HEK293 (cell line): Measurements from ENCODE around the gene CDR2L.

Source experiments
- CTCF ChIA-PET: fragments of 350-600 bp; formaldehyde crosslinking; extraction: SDS; loops from one replicate; lab custom pipeline; 2021; ENCODE audit warnings: antibody characterized with exemption; lab: Yijun Ruan, JAX
- POLR2A ChIA-PET: fragments of 300-600 bp; formaldehyde crosslinking; extraction: SDS; loops from one replicate; lab custom pipeline; 2020; ENCODE audit warnings: antibody characterized with exemption, inconsistent platforms; lab: Yijun Ruan, JAX
- H3K27ac ChIP-seq: fragments of 200-500 bp; sonication (Bioruptor generic); 2 replicates; pipeline ENCODE4 v1.5.1; 2014; ENCODE audit warnings: low read depth, low read length, control low read depth, inconsistent platforms; ENCODE audit errors: extremely low read depth
- H3K36me3 ChIP-seq, 2 experiments: fragments of 200-500 bp in 1 of 2; sonication (Bioruptor generic) in 1 of 2; 1 replicate in 1 of 2; 2 replicates in 1 of 2; pipeline ENCODE4 v1.5.1; 2014 to 2017; ENCODE audit warnings: inconsistent platforms in 2 of 2, low read length in 2 of 2; ENCODE audit not compliant: control insufficient read depth in 2 of 2, insufficient read depth in 1 of 2
- H3K4me1 ChIP-seq: fragments of 200-500 bp; sonication (Bioruptor generic); 2 replicates; pipeline ENCODE4 v1.5.1; 2014; ENCODE audit warnings: mild to moderate bottlenecking, low read length, inconsistent platforms; ENCODE audit not compliant: control insufficient read depth, insufficient read depth
- H3K4me3 ChIP-seq: 2 replicates; pipeline ENCODE4 v1.5.1; 2011; ENCODE audit warnings: low read depth, mild to moderate bottlenecking, control low read depth, low read length, moderate library complexity
- H3K9me3 ChIP-seq: fragments of 200-500 bp; sonication (Bioruptor generic); 2 replicates; pipeline ENCODE4 v1.5.1; 2014; ENCODE audit warnings: low read depth, low read length, inconsistent platforms; ENCODE audit not compliant: control insufficient read depth, insufficient read depth
- BCL6B ChIP-seq: fragments of 450-650 bp; formaldehyde crosslinking; IDR thresholded peaks from 2 replicates; pipeline ENCODE4 v1.5.1; 2017; ENCODE audit warnings: missing biosample characterization, missing genetic modification characterization
- CTCF ChIP-seq: fragments of 450-650 bp; formaldehyde crosslinking; IDR thresholded peaks from 2 replicates; pipeline ENCODE4 v1.5.1; 2016; ENCODE audit warnings: missing biosample characterization, missing genetic modification characterization
- EGR2 ChIP-seq: fragments of 450-650 bp; formaldehyde crosslinking; IDR thresholded peaks from 2 replicates; pipeline ENCODE4 v1.5.1; 2016; ENCODE audit warnings: low read depth, missing biosample characterization, missing genetic modification characterization
- HIC1 ChIP-seq: fragments of 450-650 bp; formaldehyde crosslinking; IDR thresholded peaks from 2 replicates; pipeline ENCODE4 v1.5.1; 2016; ENCODE audit warnings: missing biosample characterization, missing genetic modification characterization
- INSM2 ChIP-seq: fragments of 450-650 bp; formaldehyde crosslinking; IDR thresholded peaks from 2 replicates; pipeline ENCODE4 v1.5.1; 2016; ENCODE audit warnings: missing biosample characterization, missing genetic modification characterization
- KLF1 ChIP-seq: fragments of 450-650 bp; formaldehyde crosslinking; IDR thresholded peaks from 2 replicates; pipeline ENCODE4 v1.5.1; 2016; ENCODE audit warnings: missing biosample characterization, missing genetic modification characterization
- KLF9 ChIP-seq: fragments of 450-650 bp; formaldehyde crosslinking; IDR thresholded peaks from 2 replicates; pipeline ENCODE4 v1.5.1; 2016; ENCODE audit warnings: missing biosample characterization, missing genetic modification characterization, low read depth
- SP2 ChIP-seq: fragments of 450-650 bp; formaldehyde crosslinking; IDR thresholded peaks from 2 replicates; pipeline ENCODE4 v1.5.1; 2016; ENCODE audit warnings: missing biosample characterization, missing genetic modification characterization
- SP3 ChIP-seq: fragments of 450-650 bp; formaldehyde crosslinking; IDR thresholded peaks from 2 replicates; pipeline ENCODE4 v1.5.1; 2016; ENCODE audit warnings: missing biosample characterization, missing genetic modification characterization
- SP7 ChIP-seq: fragments of 450-650 bp; formaldehyde crosslinking; IDR thresholded peaks from 2 replicates; pipeline ENCODE4 v1.5.1; 2016; ENCODE audit warnings: missing biosample characterization, missing genetic modification characterization
- WT1 ChIP-seq: fragments of 450-650 bp; formaldehyde crosslinking; IDR thresholded peaks from 2 replicates; pipeline ENCODE4 v1.5.1; 2016; ENCODE audit warnings: missing biosample characterization, missing genetic modification characterization
- ZBTB7A ChIP-seq: fragments of 450-650 bp; formaldehyde crosslinking; IDR thresholded peaks from 2 replicates; pipeline ENCODE4 v1.5.1; 2016; ENCODE audit warnings: low read depth, missing biosample characterization, missing genetic modification characterization
- ZFHX2 ChIP-seq: fragments of 450-650 bp; formaldehyde crosslinking; conservative IDR thresholded peaks from 2 replicates; pipeline ENCODE4 v1.5.1; 2016; ENCODE audit warnings: missing biosample characterization, missing genetic modification characterization
- ZNF148 ChIP-seq: fragments of 450-650 bp; formaldehyde crosslinking; IDR thresholded peaks from 2 replicates; pipeline ENCODE4 v1.5.0; 2017; ENCODE audit warnings: missing biosample characterization, missing genetic modification characterization, borderline replicate concordance
- ZNF211 ChIP-seq: fragments of 450-650 bp; formaldehyde crosslinking; IDR thresholded peaks from 2 replicates; pipeline ENCODE4 v1.5.1; 2016; ENCODE audit warnings: low read depth, missing biosample characterization, missing genetic modification characterization
- ZNF223 ChIP-seq: fragments of 450-650 bp; formaldehyde crosslinking; IDR thresholded peaks from 2 replicates; pipeline ENCODE4 v1.5.1; 2016; ENCODE audit warnings: missing biosample characterization, missing genetic modification characterization
- ZNF37A ChIP-seq: fragments of 450-650 bp; IDR thresholded peaks from 2 replicates; pipeline ENCODE4 v1.5.1; 2018; ENCODE audit warnings: missing biosample characterization, missing genetic modification characterization
- ZNF473 ChIP-seq: fragments of 450-650 bp; formaldehyde crosslinking; IDR thresholded peaks from 2 replicates; pipeline ENCODE4 v1.5.1; 2017; ENCODE audit warnings: missing biosample characterization, missing genetic modification characterization
- ZNF501 ChIP-seq: fragments of 450-650 bp; formaldehyde crosslinking; IDR thresholded peaks from 2 replicates; pipeline ENCODE4 v1.5.1; 2016; ENCODE audit warnings: missing biosample characterization, missing genetic modification characterization
- ZNF530 ChIP-seq: fragments of 450-650 bp; formaldehyde crosslinking; IDR thresholded peaks from 2 replicates; pipeline ENCODE4 v1.5.1; 2016; ENCODE audit warnings: low read depth, missing biosample characterization, missing genetic modification characterization
- ZNF549 ChIP-seq: fragments of 450-650 bp; IDR thresholded peaks from 2 replicates; pipeline ENCODE4 v1.5.1; 2018; ENCODE audit warnings: missing biosample characterization, missing genetic modification characterization, mild to moderate bottlenecking, inconsistent platforms, moderate library complexity
- ZNF561 ChIP-seq: fragments of 450-650 bp; IDR thresholded peaks from 2 replicates; pipeline ENCODE4 v1.5.1; 2018; ENCODE audit warnings: missing biosample characterization, missing genetic modification characterization, borderline replicate concordance
- ZNF585B ChIP-seq: fragments of 450-650 bp; formaldehyde crosslinking; IDR thresholded peaks from 2 replicates; pipeline ENCODE4 v1.5.1; 2016; ENCODE audit warnings: missing biosample characterization, missing genetic modification characterization
- ZNF600 ChIP-seq: fragments of 450-650 bp; formaldehyde crosslinking; IDR thresholded peaks from 2 replicates; pipeline ENCODE4 v1.5.1; 2016; ENCODE audit warnings: missing biosample characterization, missing genetic modification characterization
- ZNF654 ChIP-seq: fragments of 450-650 bp; formaldehyde crosslinking; IDR thresholded peaks from 2 replicates; pipeline ENCODE4 v1.5.1; 2016; ENCODE audit warnings: low read depth, missing biosample characterization, missing genetic modification characterization
- ZNF660 ChIP-seq: fragments of 450-650 bp; IDR thresholded peaks from 2 replicates; pipeline ENCODE4 v1.5.1; 2018; ENCODE audit warnings: missing biosample characterization, mild to moderate bottlenecking, missing genetic modification characterization
- ZNF707 ChIP-seq: fragments of 450-650 bp; formaldehyde crosslinking; IDR thresholded peaks from 2 replicates; pipeline ENCODE4 v1.5.1; 2016; ENCODE audit warnings: missing biosample characterization, missing genetic modification characterization
- ZXDB ChIP-seq: fragments of 450-650 bp; formaldehyde crosslinking; IDR thresholded peaks from 2 replicates; pipeline ENCODE4 v1.5.1; 2016; ENCODE audit warnings: missing biosample characterization, missing genetic modification characterization

Gene CDR2L

GRCh38 chr17:74957935-74958740, 29.3 kb upstream of the CDR2L start (continued):
- TF ChIP-seq BCL6B (no peak), ZNF530 (tag by site-specific recombination) (no peak), KLF9 (tag by site-specific recombination) (no peak), ZNF473 (no peak), ZNF561 (tag by site-specific recombination) (no peak), INSM2 (tag by site-specific recombination) (no peak), ZXDB (tag by site-specific recombination) (no peak), CTCF (tag by site-specific recombination) (peak; percentile 89), ZNF211 (no peak), ZNF707 (no peak), ZNF654 (tag by site-specific recombination) (peak; percentile 67), ZNF37A (no peak), ZNF549 (tag by site-specific recombination) (no peak), ZBTB7A (tag by site-specific recombination) (no peak), ZNF585B (tag by site-specific recombination) (no peak), ZNF501 (tag by site-specific recombination) (no peak), ZNF223 (tag by site-specific recombination) (no peak), ZNF600 (no peak), SP7 (tag by site-specific recombination) (peak; percentile 20; the same call in 1 of the 2 replicates)

- no peaks in the 10 kb centered on the region for H3K9me3 ChIP-seq
- ChIA-PET CTCF (interaction anchor here (0.6 to 7.6 kb wide), 35 partner anchors 8 to 311 kb away, joined by 3 to 100 read pairs (median 8); partner anchors contain the start of genes ARMC7, FDXR, HID1 and MIF4GD), POLR2A (interaction anchor here (1.0 to 2.3 kb wide), 5 partner anchors 13 to 245 kb away, joined by 3 to 19 read pairs (median 13); partner anchors contain the start of genes FDXR, HID1 and NUP85)
- H3K36me3 ChIP-seq, result peaks cover 0 to 23% of the 10 kb centered on the region in 2 experiments; a peak in 2 of 3 replicates
- TF ChIP-seq WT1 (tag by site-specific recombination) (no peak), KLF1 (tag by site-specific recombination) (peak; percentile 50; the same call in 1 of the 2 replicates), ZNF660 (no peak), SP3 (tag by site-specific recombination) (0 out of 2 replicates have a peak, but pooled peaks have one; percentile 4), ZFHX2 (tag by site-specific recombination) (peak; percentile 50; the same call in 1 of the 2 replicates), ZNF148 (tag by site-specific recombination) (no peak), SP2 (0 out of 2 replicates have a peak, but pooled peaks have one; percentile 4), EGR2 (tag by site-specific recombination) (peak; percentile 27; the same call in 1 of the 2 replicates), HIC1 (tag by site-specific recombination) (peak; percentile 51; the same call in 1 of the 2 replicates)
- no peaks in the 10 kb centered on the region for H3K4me1 ChIP-seq
- no peak overlapping the region for H3K4me3 ChIP-seq
- H3K27ac ChIP-seq, result no peak overlapping the region
Measured at GRCh38 chr17:74959826-74960515, 27.5 kb upstream of the CDR2L start.
